ENCODE results near the gene PKP3.
"Not testable (repeated sequence)": the region's sequence is repeated elsewhere in the genome, so short reads cannot be mapped to it uniquely, and the experiment has no call there.

PKP3 gene

GRCh38 chr11:420054-420910, 26.3 kb downstream of the PKP3 start:
- WGBS, 2 experiments = 92 to 94% methylated on average over 71 of the region's 71 CpGs
- Histone ChIP-seq H3K36me3 (ENCODE audit: control insufficient read depth, insufficient read depth, low read length) (no peaks in the 10 kb centered on the region), H3K27me3 (ENCODE audit: control insufficient read depth, insufficient read depth, low read length, poor library complexity, severe bottlenecking) (peaks cover 55% of the 10 kb centered on the region), H3K4me3 (ENCODE audit: insufficient read depth, low read depth, low read length) (no peak overlapping the region), H3K9me3 (ENCODE audit: control insufficient read depth, low read length) (no peaks in the 10 kb centered on the region), H3K4me1 (ENCODE audit: control insufficient read depth, insufficient read depth, low read length) (peaks cover 5% of the 10 kb centered on the region), H3K27ac (ENCODE audit: insufficient read depth, low read depth, low read length, poor library complexity, severe bottlenecking) (no peak overlapping the region)

GRCh38 chr11:420911-421321, 26.9 kb downstream of the PKP3 start:
- no peak overlapping the region for H3K27ac ChIP-seq (ENCODE audit: insufficient read depth, low read depth, low read length, poor library complexity, severe bottlenecking)
- peaks cover 53% of the 10 kb centered on the region for H3K27me3 ChIP-seq (ENCODE audit: control insufficient read depth, insufficient read depth, low read length, poor library complexity, severe bottlenecking)
- WGBS, 2 experiments = 95% methylated on average over 21 of the region's 21 CpGs
- no peak overlapping the region for H3K4me3 ChIP-seq (ENCODE audit: insufficient read depth, low read depth, low read length)
- no peaks in the 10 kb centered on the region for H3K4me1 ChIP-seq (ENCODE audit: control insufficient read depth, insufficient read depth, low read length)
- no peaks in the 10 kb centered on the region for H3K9me3 ChIP-seq (ENCODE audit: control insufficient read depth, low read length)
- no peaks in the 10 kb centered on the region for H3K36me3 ChIP-seq (ENCODE audit: control insufficient read depth, insufficient read depth, low read length)

- H3K4me3 ChIP-seq (ENCODE audit: insufficient read depth, low read depth, low read length) = no peak overlapping the region
- no peaks in the 10 kb centered on the region for H3K9me3 ChIP-seq (ENCODE audit: control insufficient read depth, low read length)
- no peaks in the 10 kb centered on the region for H3K36me3 ChIP-seq (ENCODE audit: control insufficient read depth, insufficient read depth, low read length)
- WGBS, 2 experiments = 82 to 85% methylated on average over 10 of the region's 10 CpGs
- H3K27me3 ChIP-seq (ENCODE audit: control insufficient read depth, insufficient read depth, low read length, poor library complexity, severe bottlenecking) = peaks cover 39% of the 10 kb centered on the region
- no peak overlapping the region for H3K27ac ChIP-seq (ENCODE audit: insufficient read depth, low read depth, low read length, poor library complexity, severe bottlenecking)
- no peaks in the 10 kb centered on the region for H3K4me1 ChIP-seq (ENCODE audit: control insufficient read depth, insufficient read depth, low read length)
Observed at GRCh38 chr11:422249-422656, 28.2 kb downstream of the PKP3 start.

- Histone ChIP-seq H3K27ac (ENCODE audit: insufficient read depth, low read depth, low read length, poor library complexity, severe bottlenecking) (no peak overlapping the region), H3K36me3 (ENCODE audit: control insufficient read depth, insufficient read depth, low read length) (no peaks in the 10 kb centered on the region), H3K9me3 (ENCODE audit: control insufficient read depth, low read length) (no peaks in the 10 kb centered on the region), H3K4me1 (ENCODE audit: control insufficient read depth, insufficient read depth, low read length) (no peaks in the 10 kb centered on the region), H3K4me3 (ENCODE audit: insufficient read depth, low read depth, low read length) (no peak overlapping the region), H3K27me3 (ENCODE audit: control insufficient read depth, insufficient read depth, low read length, poor library complexity, severe bottlenecking) (peaks cover 19% of the 10 kb centered on the region)
- 92 to 97% methylated on average over 3 to 4 of the region's 4 CpGs for WGBS, 2 experiments
Observed at GRCh38 chr11:424232-424631, 30.2 kb downstream of the PKP3 start.

- H3K27me3 ChIP-seq (ENCODE audit: control insufficient read depth, insufficient read depth, low read length, poor library complexity, severe bottlenecking) = peaks cover 18% of the 10 kb centered on the region
- H3K27ac ChIP-seq (ENCODE audit: insufficient read depth, low read depth, low read length, poor library complexity, severe bottlenecking); H3K4me3 ChIP-seq (ENCODE audit: insufficient read depth, low read depth, low read length); H3K9me3 ChIP-seq (ENCODE audit: control insufficient read depth, low read length); H3K36me3 ChIP-seq (ENCODE audit: control insufficient read depth, insufficient read depth, low read length); H3K4me1 ChIP-seq (ENCODE audit: control insufficient read depth, insufficient read depth, low read length): not testable (repeated sequence)
- WGBS, 2 experiments = 66 to 74% methylated on average over 31 to 32 of the region's 45 CpGs
Observed at GRCh38 chr11:424766-425165, 30.8 kb downstream of the PKP3 start.

- Histone ChIP-seq H3K27ac (ENCODE audit: insufficient read depth, low read depth, low read length, poor library complexity, severe bottlenecking) (no peak overlapping the region), H3K9me3 (ENCODE audit: control insufficient read depth, low read length) (no peaks in the 10 kb centered on the region), H3K27me3 (ENCODE audit: control insufficient read depth, insufficient read depth, low read length, poor library complexity, severe bottlenecking) (peaks cover 18% of the 10 kb centered on the region), H3K4me3 (ENCODE audit: insufficient read depth, low read depth, low read length) (no peak overlapping the region), H3K36me3 (ENCODE audit: control insufficient read depth, insufficient read depth, low read length) (no peaks in the 10 kb centered on the region), H3K4me1 (ENCODE audit: control insufficient read depth, insufficient read depth, low read length) (no peaks in the 10 kb centered on the region)
- WGBS, 2 experiments = 76 to 88% methylated on average over 4 of the region's 4 CpGs
Observed at GRCh38 chr11:425301-425700, 31.3 kb downstream of the PKP3 start.

GRCh38 chr11:426851-427250, 32.8 kb downstream of the PKP3 start:
- Histone ChIP-seq H3K4me1 (ENCODE audit: control insufficient read depth, insufficient read depth, low read length) (no peaks in the 10 kb centered on the region), H3K4me3 (ENCODE audit: insufficient read depth, low read depth, low read length) (no peak overlapping the region), H3K27ac (ENCODE audit: insufficient read depth, low read depth, low read length, poor library complexity, severe bottlenecking) (no peak overlapping the region), H3K36me3 (ENCODE audit: control insufficient read depth, insufficient read depth, low read length) (no peaks in the 10 kb centered on the region), H3K9me3 (ENCODE audit: control insufficient read depth, low read length) (no peaks in the 10 kb centered on the region), H3K27me3 (ENCODE audit: control insufficient read depth, insufficient read depth, low read length, poor library complexity, severe bottlenecking) (peaks cover 18% of the 10 kb centered on the region)
- 83 to 93% methylated on average over 8 of the region's 8 CpGs for WGBS, 2 experiments

GRCh38 chr11:428295-428694, 34.3 kb downstream of the PKP3 start:
- Histone ChIP-seq H3K36me3 (ENCODE audit: control insufficient read depth, insufficient read depth, low read length) (no peaks in the 10 kb centered on the region), H3K4me1 (ENCODE audit: control insufficient read depth, insufficient read depth, low read length) (no peaks in the 10 kb centered on the region), H3K9me3 (ENCODE audit: control insufficient read depth, low read length) (no peaks in the 10 kb centered on the region), H3K4me3 (ENCODE audit: insufficient read depth, low read depth, low read length) (no peak overlapping the region), H3K27me3 (ENCODE audit: control insufficient read depth, insufficient read depth, low read length, poor library complexity, severe bottlenecking) (peaks cover 18% of the 10 kb centered on the region), H3K27ac (ENCODE audit: insufficient read depth, low read depth, low read length, poor library complexity, severe bottlenecking) (no peak overlapping the region)
- 94 to 96% methylated on average over 24 of the region's 24 CpGs for WGBS, 2 experiments

- H3K4me1 ChIP-seq (ENCODE audit: control insufficient read depth, insufficient read depth, low read length) = no peaks in the 10 kb centered on the region
- no peak overlapping the region for H3K4me3 ChIP-seq (ENCODE audit: insufficient read depth, low read depth, low read length)
- peaks cover 12% of the 10 kb centered on the region for H3K27me3 ChIP-seq (ENCODE audit: control insufficient read depth, insufficient read depth, low read length, poor library complexity, severe bottlenecking)
- WGBS, 2 experiments = 89 to 91% methylated on average over 27 of the region's 27 CpGs
- H3K9me3 ChIP-seq (ENCODE audit: control insufficient read depth, low read length) = no peaks in the 10 kb centered on the region
- H3K36me3 ChIP-seq (ENCODE audit: control insufficient read depth, insufficient read depth, low read length) = no peaks in the 10 kb centered on the region
- no peak overlapping the region for H3K27ac ChIP-seq (ENCODE audit: insufficient read depth, low read depth, low read length, poor library complexity, severe bottlenecking)
Observed at GRCh38 chr11:429391-429790, 35.4 kb downstream of the PKP3 start.

GRCh38 chr11:429931-430456, 36.0 kb downstream of the PKP3 start:
- no peaks in the 10 kb centered on the region for H3K36me3 ChIP-seq (ENCODE audit: control insufficient read depth, insufficient read depth, low read length)
- H3K27me3 ChIP-seq (ENCODE audit: control insufficient read depth, insufficient read depth, low read length, poor library complexity, severe bottlenecking) = peaks cover 6% of the 10 kb centered on the region
- no peaks in the 10 kb centered on the region for H3K4me1 ChIP-seq (ENCODE audit: control insufficient read depth, insufficient read depth, low read length)
- no peak overlapping the region for H3K4me3 ChIP-seq (ENCODE audit: insufficient read depth, low read depth, low read length)
- no peak overlapping the region for H3K27ac ChIP-seq (ENCODE audit: insufficient read depth, low read depth, low read length, poor library complexity, severe bottlenecking)
- WGBS, 2 experiments = 55 to 59% methylated on average over 24 of the region's 25 CpGs
- H3K9me3 ChIP-seq (ENCODE audit: control insufficient read depth, low read length) = no peaks in the 10 kb centered on the region
